Heart right ventricle (tissue), 16 donors: ENCODE results near the gene TNFSF18. TPM values are rescaled to one million over a fixed set of nuclear protein-coding genes. Genes with fewer than 3 reads are reported as not detected.

ENCODE experiments used
- ATAC-seq, 8 donors: fragments of 200-7000 bp; cut with Tn5 transposase; one replicate each; pipeline ENCODE4 v1.9.1; 2020; ENCODE audit warnings: mild to moderate bottlenecking in 8 of 8, moderate library complexity in 8 of 8, moderate number of reproducible peaks in 1 of 8
- DNase-seq, 2 donors: peaks; one replicate each; pipeline ENCODE4 v3.0.0-alpha.2; 2020
- H3K27ac ChIP-seq, 10 donors: fragments of 200-600 bp; sonication (generic) in 2 of 10; one replicate each; pipeline versions ENCODE4 v1.5.0 to v1.8.0; 2020 to 2022; ENCODE audit warnings: mild to moderate bottlenecking in 3 of 10
- H3K27me3 ChIP-seq, 7 donors: fragments of 200-600 bp; one replicate each; pipeline ENCODE4 v1.8.0; 2021 to 2022; ENCODE audit warnings: mild to moderate bottlenecking in 2 of 7
- H3K36me3 ChIP-seq, 9 donors: fragments of 200-600 bp; sonication (generic) in 1 of 9; one replicate each; pipeline versions ENCODE4 v1.5.0 to v1.8.0; 2020 to 2022; ENCODE audit warnings: mild to moderate bottlenecking in 2 of 9
- H3K4me1 ChIP-seq, 9 donors: fragments of 200-600 bp; sonication (generic) in 1 of 9; one replicate each; pipeline versions ENCODE4 v1.5.0 to v1.8.0; 2020 to 2022; ENCODE audit warnings: mild to moderate bottlenecking in 4 of 9
- H3K4me3 ChIP-seq, 10 donors: fragments of 200-600 bp; sonication (generic) in 2 of 10; one replicate each; pipeline versions ENCODE4 v1.5.0 to v1.8.0; 2020 to 2022; ENCODE audit warnings: mild to moderate bottlenecking in 7 of 10, moderate library complexity in 2 of 10
- H3K9me3 ChIP-seq, 11 donors: fragments of 200-600 bp in 10 of 11; sonication (generic) in 2 of 11; one replicate each; pipeline versions ENCODE4 v1.5.0 to v1.8.0; 2013 to 2022; ENCODE audit warnings: mild to moderate bottlenecking in 2 of 11, control low read depth in 1 of 11, moderate library complexity in 1 of 11
- WGBS, 2 donors: extraction: QIAGEN DNeasy Blood & Tissue Kit; methylation state at CpG; one replicate each; pipeline ENCODE4 v1.1.7; 2013; ENCODE audit warnings: inconsistent platforms in 1 of 2; 5-methylcytosine and 5-hydroxymethylcytosine counted together
- intact Hi-C, 10 donors: fragments of 100-400 bp; cut with DNase I; formaldehyde crosslinking; loops; one replicate each; pipeline versions ENCODE4 v1.11.1 to v1.14.2; 2022
- polyA plus RNA-seq, 2 donors: library from polyadenylated mRNA; stranded (reverse); fragments of 200-250 nt; gene quantifications; one replicate each; pipeline ENCODE4 v1.2.3, GENCODE V29; 2013
- total RNA-seq, 10 donors: library from RNA; stranded (reverse); fragmentation: NEBNext Ultra II Directional in 3 of 10; extraction: Animal tissue kit (Norgen Biotek cat#: 25700) in 3 of 10; gene quantifications; one replicate each; pipeline versions ENCODE4 v1.2.1 to v1.2.4, GENCODE V29; 2021 to 2023
- TF ChIP-seq, protein P1 (sequence below), 9 donors: fragments of 200-600 bp; sonication (generic) in 2 of 9; IDR thresholded peaks; one replicate each; pipeline versions ENCODE4 v1.5.0 to v1.8.0; 2021 to 2022; ENCODE audit warnings: antibody characterized with exemption in 9 of 9, mild to moderate bottlenecking in 5 of 9, moderate library complexity in 1 of 9
- donor health status: Arrhythmogenic right ventricular cardiomyopathy.
- donor health status: ischemic (EF 13 %, LVEDD 7.1; RV severe dilation, severe dysfunction).
- donor health status: healthy with polysubstance abuse.
- donor health status: DM: no; HTN: yes; CAD: no.
- donor health status: DM: no; HTN: no; CAD: no.
- donor health status: ischemic (EF 25% LVEDD 6.9; RV normal size, moderate dysfunction).
- donor health status: ischemic (EF 25% LVEDD 5.7; RV mildly dilated, moderate dysfunction).
- donor health status: healthy.
- donor health status: DM: yes; HTN: yes; CAD: no.
- donor health status: Ischemic cardiomyopathy.
- donor health status: ischemic (EF 35%, LVEDD 5.7; RV mildly dilated, moderate dysfunction).
- donor health status: nonischemic (EF 11% LVEDD 7.7; RV severe dilation, severe dysfunction).
- donor health status: DM: yes; HTN: yes; CAD: no.
- donor health status: PGD.
- donor health status: ischemic (EF 29% LVEDD 5.4; RV normal size, mild dysfunction).
- donor health status: nonischemic (EF 23%, LVEDD 6.1; RV moderate dilation, normal function).

Gene TNFSF18
- total and polyA plus RNA-seq, 12 donors: 0.04 to 1.4 (median 0.16) TPM; not detected in 7

DNA sequence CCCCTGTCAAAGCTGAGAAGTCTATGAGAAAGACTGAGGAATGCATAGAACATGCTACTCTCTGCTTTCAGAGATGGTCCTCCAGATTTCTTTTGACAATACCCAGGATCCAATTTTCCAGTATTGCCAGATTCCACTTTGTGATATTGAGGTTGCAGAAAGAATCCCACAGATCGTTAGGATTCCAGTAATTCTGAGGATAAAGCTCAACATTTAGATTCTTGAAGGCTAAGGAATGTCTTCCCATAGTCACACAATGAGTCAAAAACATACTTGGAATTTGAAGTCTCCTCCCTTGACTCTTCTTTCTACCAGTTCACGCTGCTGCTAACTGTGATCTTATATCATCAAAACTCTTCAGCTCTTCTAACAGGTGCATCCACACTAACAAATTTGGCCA, 57.1 kb downstream of the TNFSF18 start:
- Histone ChIP-seq H3K27me3 (no peaks in the 10 kb centered on the region), H3K36me3 (no peaks in the 10 kb centered on the region), H3K4me3 (no peak overlapping the region), H3K4me1 (no peaks in the 10 kb centered on the region), H3K9me3 (peaks cover 0 to 12% (median 0%) of the 10 kb centered on the region in 11 donors), H3K27ac (no peak overlapping the region)
- no peak for ATAC-seq
- WGBS, 2 donors: 81 to 87% methylated on average over 2 of the region's 2 CpGs
- DNase-seq: no peak
- TF ChIP-seq, protein P1, sequence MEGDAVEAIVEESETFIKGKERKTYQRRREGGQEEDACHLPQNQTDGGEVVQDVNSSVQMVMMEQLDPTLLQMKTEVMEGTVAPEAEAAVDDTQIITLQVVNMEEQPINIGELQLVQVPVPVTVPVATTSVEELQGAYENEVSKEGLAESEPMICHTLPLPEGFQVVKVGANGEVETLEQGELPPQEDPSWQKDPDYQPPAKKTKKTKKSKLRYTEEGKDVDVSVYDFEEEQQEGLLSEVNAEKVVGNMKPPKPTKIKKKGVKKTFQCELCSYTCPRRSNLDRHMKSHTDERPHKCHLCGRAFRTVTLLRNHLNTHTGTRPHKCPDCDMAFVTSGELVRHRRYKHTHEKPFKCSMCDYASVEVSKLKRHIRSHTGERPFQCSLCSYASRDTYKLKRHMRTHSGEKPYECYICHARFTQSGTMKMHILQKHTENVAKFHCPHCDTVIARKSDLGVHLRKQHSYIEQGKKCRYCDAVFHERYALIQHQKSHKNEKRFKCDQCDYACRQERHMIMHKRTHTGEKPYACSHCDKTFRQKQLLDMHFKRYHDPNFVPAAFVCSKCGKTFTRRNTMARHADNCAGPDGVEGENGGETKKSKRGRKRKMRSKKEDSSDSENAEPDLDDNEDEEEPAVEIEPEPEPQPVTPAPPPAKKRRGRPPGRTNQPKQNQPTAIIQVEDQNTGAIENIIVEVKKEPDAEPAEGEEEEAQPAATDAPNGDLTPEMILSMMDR (IDR thresholded peaks at IDR 0.05): no peak
- intact Hi-C loops: no loop called here

- no peak for DNase-seq
- intact Hi-C loops: no loop called here
- Histone ChIP-seq H3K4me3 (no peak overlapping the region), H3K36me3 (no peaks in the 10 kb centered on the region), H3K27me3 (no peaks in the 10 kb centered on the region), H3K4me1 (no peaks in the 10 kb centered on the region), H3K27ac (no peak overlapping the region), H3K9me3 (peaks cover 0 to 9% (median 0%) of the 10 kb centered on the region in 11 donors)
- no peak for ATAC-seq
- 93 to 94% methylated on average over 1 of the region's 1 CpG for WGBS, 2 donors
- TF ChIP-seq, protein P1 (IDR thresholded peaks at IDR 0.05): no peak
These were observed 58.9 kb downstream of the TNFSF18 start for GRCh38 chr1:172991674-172992400.

DNA sequence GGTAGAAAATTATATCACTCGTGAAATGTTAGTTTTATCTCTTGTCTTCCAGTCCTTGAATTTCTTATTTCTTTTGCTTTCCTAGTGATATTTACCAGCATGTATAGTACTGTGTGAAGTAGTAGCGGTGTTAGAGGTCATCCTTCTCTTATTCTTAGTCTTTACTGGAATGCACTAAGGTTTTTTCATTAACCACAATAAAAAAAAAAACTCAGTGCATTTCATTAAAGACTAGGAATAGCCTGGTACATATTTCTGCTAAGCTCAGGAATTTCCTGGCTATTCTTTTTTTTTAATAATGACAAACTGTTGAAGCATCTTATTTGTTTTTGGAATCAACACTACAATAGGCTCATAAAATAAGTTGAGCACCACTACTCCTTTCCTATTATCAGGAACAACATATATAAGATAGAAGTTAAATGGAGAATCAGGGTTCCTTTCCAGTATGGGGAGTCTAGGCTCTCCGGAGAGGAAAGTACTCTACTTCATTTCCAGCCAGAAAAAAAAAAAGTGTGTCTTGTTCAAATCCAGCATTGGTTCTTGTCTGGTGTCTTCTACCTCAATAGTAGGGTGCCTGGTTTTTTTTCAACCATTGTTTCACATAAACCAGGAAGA, 60.0 kb downstream of the TNFSF18 start:
- Histone ChIP-seq H3K4me1 (no peaks in the 10 kb centered on the region), H3K27me3 (no peaks in the 10 kb centered on the region), H3K36me3 (no peaks in the 10 kb centered on the region), H3K4me3 (no peak overlapping the region), H3K9me3 (no peaks in the 10 kb centered on the region), H3K27ac (no peak overlapping the region)
- intact Hi-C loops: no loop called here
- WGBS, 2 donors: 71 to 75% methylated on average over 3 of the region's 3 CpGs
- TF ChIP-seq, protein P1 (IDR thresholded peaks at IDR 0.05): no peak
- ATAC-seq (no peak), DNase-seq (no peak)

Other genes starting within 250 kb of the TNFSF18 start
- 1 to 10 TPM in 5 of 10 donors, under 1 TPM in 5; 0.26 to 1.5 (median 0.91) TPM for gene TNFSF4, start 156.4 kb upstream of the TNFSF18 start, total RNA-seq
- under 1 TPM; 0.36 to 0.66 TPM for gene TNFSF4, start 156.4 kb upstream of the TNFSF18 start, polyA plus RNA-seq